Activated T-helper 17 cell treated with anti-CD3 and anti-CD28 coated beads, Interleukin-2, amount 50 U/mL, for 72 hours (primary cell): ENCODE measurements around the gene ASB3. TPM values are rescaled to one million over a fixed set of nuclear protein-coding genes. Genes with fewer than 3 reads are reported as not detected.
"Not testable (repeated sequence)": the region's sequence is repeated elsewhere in the genome, so short reads cannot be mapped to it uniquely, and the experiment has no call there.

Source experiments
- ATAC-seq: fragments of 150-1000 bp; cut with Tn5 transposase; replicated peaks from 2 replicates; pipeline ENCODE4 v1.10.0; 2021; ENCODE audit warnings: mild to moderate bottlenecking, moderate library complexity
- H3K27ac Mint-ChIP-seq: one replicate; pipeline ENCODE4 v1.8.0; 2022; ENCODE audit warnings: mixed read lengths
- H3K27me3 Mint-ChIP-seq: one replicate; pipeline ENCODE4 v1.8.0; 2022; ENCODE audit warnings: mixed read lengths
- H3K36me3 Mint-ChIP-seq: one replicate; pipeline ENCODE4 v1.8.0; 2022; ENCODE audit warnings: low read depth, mild to moderate bottlenecking, mixed read lengths
- H3K4me1 Mint-ChIP-seq: one replicate; pipeline ENCODE4 v1.8.0; 2022; ENCODE audit warnings: mixed read lengths
- H3K4me3 Mint-ChIP-seq: one replicate; pipeline ENCODE4 v1.8.0; 2022; ENCODE audit warnings: mild to moderate bottlenecking, mixed read lengths
- H3K9me3 Mint-ChIP-seq: one replicate; pipeline ENCODE4 v1.8.0; 2022; ENCODE audit warnings: mixed read lengths
- total RNA-seq, 2 donors: library from RNA; stranded (reverse); gene quantifications; one replicate each; pipeline ENCODE4 v1.2.3, GENCODE V29; 2022

Gene ASB3, protein sequence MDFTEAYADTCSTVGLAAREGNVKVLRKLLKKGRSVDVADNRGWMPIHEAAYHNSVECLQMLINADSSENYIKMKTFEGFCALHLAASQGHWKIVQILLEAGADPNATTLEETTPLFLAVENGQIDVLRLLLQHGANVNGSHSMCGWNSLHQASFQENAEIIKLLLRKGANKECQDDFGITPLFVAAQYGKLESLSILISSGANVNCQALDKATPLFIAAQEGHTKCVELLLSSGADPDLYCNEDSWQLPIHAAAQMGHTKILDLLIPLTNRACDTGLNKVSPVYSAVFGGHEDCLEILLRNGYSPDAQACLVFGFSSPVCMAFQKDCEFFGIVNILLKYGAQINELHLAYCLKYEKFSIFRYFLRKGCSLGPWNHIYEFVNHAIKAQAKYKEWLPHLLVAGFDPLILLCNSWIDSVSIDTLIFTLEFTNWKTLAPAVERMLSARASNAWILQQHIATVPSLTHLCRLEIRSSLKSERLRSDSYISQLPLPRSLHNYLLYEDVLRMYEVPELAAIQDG
- total RNA-seq = 10 to 100 TPM; 27.6 to 28.8 TPM

DNA sequence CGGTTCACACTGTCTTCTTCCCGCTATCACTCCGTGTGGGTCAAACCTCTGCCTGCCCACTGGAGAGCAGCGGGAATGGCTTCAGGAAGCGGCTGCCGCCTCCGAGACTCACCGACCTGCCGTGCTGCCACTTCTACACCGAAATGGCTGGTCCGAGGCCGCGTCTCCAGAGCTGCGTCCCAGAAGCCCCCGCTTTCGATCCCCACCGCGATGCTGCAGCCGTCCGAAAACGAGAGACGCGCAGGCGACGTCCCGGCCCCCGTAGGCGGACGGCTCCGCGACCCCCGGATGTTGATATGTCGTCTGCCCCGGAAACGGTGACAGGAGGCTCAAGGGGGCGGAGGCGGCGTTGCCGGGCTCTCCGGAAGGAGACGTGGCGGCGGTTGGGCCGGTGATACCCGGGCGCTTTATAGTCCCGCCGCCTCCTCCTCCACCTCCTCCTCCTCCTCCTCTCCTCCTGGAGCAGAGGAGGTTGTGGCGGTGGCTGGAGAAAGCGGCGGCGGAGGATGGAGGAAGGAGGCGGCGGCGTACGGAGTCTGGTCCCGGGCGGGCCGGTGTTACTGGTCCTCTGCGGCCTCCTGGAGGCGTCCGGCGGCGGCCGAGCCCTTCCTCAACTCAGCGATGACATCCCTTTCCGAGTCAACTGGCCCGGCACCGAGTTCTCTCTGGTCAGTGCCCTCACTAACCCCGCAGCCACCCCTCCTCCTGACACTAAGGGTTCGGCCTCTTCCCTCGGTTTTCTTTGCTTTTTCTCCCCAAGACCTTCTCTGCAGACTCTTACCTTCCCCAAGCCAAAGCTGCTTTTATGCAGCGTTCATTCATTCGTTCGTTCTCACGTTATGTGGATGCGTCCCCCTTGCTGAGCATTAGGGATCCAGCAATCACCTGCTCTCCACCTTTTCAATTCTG lies at the start of gene ASB3, which contains the start of gene ERLEC1:
TSS of gene ASB3 (minus strand) at position 249 of the 909 bp plus-strand sequence. CDS start 21,381 bp downstream, outside the sequence.
TSS of gene ERLEC1 (plus strand) at position 340 of the 909 bp plus-strand sequence. CDS start at position 507, 167 bp downstream.
- H3K36me3 Mint-ChIP-seq = peaks cover 32% of the 10 kb centered on the region
- H3K27ac Mint-ChIP-seq = peak within 1 kb of the TSS; percentile 92
- H3K27me3 Mint-ChIP-seq = no peaks in the 10 kb centered on the region
- no peaks in the 10 kb centered on the region for H3K9me3 Mint-ChIP-seq
- peaks cover 14% of the 10 kb centered on the region for H3K4me1 Mint-ChIP-seq
- H3K4me3 Mint-ChIP-seq = peak within 1 kb of the TSS; percentile 93
- peak; percentile 93 for ATAC-seq

DNA sequence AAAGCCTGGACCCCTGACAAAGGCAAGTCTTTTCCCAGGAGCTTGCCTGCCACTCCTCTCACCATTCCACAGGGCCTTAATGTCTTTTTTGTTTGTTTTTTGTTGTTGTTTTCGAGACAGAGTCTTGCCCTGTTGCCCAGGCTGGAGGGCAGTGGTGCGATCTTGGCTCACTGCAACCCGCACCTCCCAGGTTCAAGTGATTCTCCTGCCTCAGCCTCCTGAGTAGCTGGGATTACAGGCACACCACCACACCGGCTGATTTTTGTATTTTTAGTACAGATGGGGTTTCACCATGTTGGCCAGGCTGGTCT lies 43.2 kb upstream of the ASB3 start:
- not testable (repeated sequence) for H3K27ac Mint-ChIP-seq, H3K4me1 Mint-ChIP-seq, H3K9me3 Mint-ChIP-seq, H3K36me3 Mint-ChIP-seq, ATAC-seq, H3K27me3 Mint-ChIP-seq, H3K4me3 Mint-ChIP-seq

DNA sequence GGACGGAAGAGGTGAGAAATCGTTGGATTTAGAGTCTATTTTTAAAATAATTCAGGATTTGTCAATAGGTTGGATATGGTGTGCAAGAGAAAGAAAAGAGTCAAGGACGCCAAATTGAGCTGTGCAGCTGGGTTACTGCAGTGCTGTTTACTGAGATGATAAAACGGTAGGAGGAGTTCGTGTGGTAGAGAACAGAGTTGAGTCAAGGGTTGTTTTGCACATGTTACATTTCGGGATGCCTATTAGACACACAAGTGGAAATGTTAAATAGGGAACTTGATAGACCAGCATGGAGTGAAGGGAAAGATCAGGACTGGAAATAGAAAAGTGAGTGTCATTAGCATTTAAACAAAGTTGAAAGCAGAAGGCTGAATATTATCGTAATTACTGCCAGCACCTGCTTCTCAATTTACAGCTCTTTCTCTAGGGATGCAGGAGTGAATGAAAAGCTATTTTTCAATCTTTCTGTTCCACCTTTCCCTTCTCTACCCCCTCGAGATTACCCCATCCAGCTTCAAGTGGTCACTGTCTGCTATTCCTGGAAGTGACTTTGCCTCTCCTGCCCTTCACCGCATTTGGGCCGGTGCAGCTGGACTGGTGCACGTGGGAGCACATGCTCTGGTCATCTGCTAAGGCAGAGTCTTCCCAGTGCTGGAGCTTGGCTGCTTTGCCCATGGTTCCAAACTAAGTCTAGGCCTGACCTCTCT lies 42.7 kb upstream of the ASB3 start:
- peaks cover 6% of the 10 kb centered on the region for H3K9me3 Mint-ChIP-seq

DNA sequence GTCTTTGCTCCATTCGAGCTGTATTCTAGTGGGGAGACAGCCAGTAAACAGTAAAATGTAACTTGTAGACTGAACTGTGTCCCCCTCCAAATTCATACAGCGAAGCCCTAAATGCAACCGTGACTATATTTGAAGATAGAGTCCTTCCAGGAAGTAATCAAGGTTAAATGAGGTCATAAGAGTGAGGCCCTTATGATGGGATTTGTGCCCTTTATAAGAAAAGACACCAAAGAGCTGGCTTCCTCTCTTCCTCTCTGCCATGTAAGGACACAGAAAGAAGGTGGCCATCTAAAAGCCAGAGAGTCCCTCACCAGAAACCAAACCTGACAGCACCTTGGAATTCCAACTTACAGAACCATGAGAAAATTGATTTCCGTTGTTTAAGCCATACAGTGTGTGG lies 41.6 kb upstream of the ASB3 start:
- H3K36me3 Mint-ChIP-seq = peaks cover 2% of the 10 kb centered on the region
- no peak overlapping the region for H3K4me3 Mint-ChIP-seq

More for the DNA sequence above, 42.7 kb upstream of the ASB3 start:
- ATAC-seq = no peak
- H3K27ac Mint-ChIP-seq = no peak overlapping the region
- H3K4me3 Mint-ChIP-seq = no peak overlapping the region
- H3K27me3 Mint-ChIP-seq = no peaks in the 10 kb centered on the region
- H3K4me1 Mint-ChIP-seq = no peaks in the 10 kb centered on the region
- peaks cover 10% of the 10 kb centered on the region for H3K36me3 Mint-ChIP-seq

DNA sequence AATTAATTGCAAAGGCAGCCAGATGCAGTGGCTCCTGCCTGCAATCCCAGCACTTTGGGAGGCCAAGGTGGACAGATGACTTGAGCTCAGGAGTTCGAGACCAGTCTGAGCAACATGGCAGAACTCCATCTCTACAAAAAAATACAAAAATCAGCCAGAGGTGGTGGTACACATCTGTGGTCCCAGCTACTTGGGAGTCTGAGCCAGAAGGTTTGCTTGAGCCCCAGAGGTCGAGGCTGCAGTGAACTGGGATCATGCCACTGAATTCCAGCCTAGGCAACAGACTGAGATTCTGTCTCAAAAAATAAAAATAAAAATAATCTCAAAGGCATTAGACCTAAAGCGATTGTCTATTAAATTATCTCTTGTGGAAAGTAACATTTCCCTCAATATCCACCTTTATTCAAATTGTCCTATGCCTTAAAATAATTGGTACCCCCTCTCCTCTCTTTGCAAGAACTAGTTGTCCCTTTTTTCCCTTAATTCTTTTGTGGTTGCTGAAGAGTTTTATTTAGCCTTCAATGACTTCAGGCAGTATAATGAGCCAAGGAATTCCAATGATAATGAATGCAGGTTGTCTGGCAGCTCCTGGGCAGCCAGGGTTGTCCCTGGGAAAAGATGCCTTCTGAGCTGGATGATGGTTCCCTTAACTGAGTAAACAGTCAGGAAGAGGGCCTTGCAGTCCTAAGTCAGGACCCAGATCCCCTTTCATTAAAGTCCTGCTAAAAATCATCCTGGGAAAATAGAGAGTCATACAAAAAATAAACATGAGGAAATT lies 40.8 kb upstream of the ASB3 start:
- no peak for ATAC-seq
- Mint-ChIP-seq H3K4me3 (no peak overlapping the region), H3K9me3 (peaks cover 3% of the 10 kb centered on the region), H3K36me3 (no peaks in the 10 kb centered on the region), H3K4me1 (no peaks in the 10 kb centered on the region), H3K27ac (no peak overlapping the region), H3K27me3 (no peaks in the 10 kb centered on the region)

More for the DNA sequence above, 41.6 kb upstream of the ASB3 start:
- no peak for ATAC-seq
- peaks cover 3% of the 10 kb centered on the region for H3K9me3 Mint-ChIP-seq
- no peak overlapping the region for H3K27ac Mint-ChIP-seq
- H3K4me1 Mint-ChIP-seq = no peaks in the 10 kb centered on the region
- H3K27me3 Mint-ChIP-seq = no peaks in the 10 kb centered on the region

DNA sequence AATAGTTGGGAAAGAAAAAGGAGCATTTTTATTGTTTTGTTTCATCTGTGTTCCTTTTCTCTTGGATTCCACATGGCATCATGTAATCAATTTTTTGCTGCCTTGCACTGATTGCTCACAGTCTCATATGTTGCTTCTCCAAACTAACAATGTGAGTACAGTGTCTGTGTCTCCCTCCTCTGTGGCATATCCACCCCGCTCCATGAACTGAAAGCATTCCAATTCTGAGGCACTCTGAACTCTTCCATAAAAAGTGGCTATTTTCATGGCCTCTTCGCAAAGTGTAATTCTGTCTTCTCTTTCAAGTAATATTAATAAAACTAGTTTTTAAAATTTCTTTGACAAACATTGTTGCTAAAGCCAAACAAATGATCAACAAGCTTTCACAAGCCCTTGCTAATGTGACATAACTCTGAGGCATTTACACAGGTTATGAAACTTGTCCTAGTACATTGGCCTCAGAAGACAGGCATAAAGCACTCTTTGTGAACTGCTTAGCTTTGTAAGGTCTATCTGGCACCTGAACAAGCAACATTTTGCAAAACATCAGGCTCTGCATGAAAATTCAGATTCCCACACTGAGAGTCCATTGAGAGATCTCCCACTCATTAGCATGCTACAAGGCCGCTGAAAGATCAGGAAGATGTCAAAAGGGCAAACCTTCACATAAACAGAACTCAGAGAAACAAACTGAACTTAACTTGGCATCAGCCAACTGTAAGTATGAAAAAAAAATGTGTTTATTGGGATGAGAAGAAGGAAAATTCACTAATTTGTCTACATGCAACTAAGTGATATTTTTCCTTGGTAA lies 40.0 kb upstream of the ASB3 start:
- no peaks in the 10 kb centered on the region for H3K4me1 Mint-ChIP-seq

DNA sequence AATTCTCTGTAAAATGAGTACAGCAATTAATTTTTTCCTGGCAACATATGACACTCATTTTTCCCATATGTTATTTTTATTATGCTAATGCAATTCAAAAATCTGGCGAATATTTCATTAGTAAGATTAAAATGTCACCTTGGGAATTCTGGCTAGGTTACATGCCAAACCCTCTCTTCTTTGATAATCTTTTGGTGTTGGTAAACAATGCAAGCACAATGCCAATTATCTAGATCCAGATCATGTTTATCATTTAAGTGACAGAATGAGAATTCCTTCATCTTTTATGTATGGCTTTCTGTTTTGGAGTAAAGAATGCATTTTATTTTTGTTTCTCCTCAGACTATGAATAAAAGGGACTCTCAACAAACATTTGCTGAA lies 39.3 kb upstream of the ASB3 start:
- Mint-ChIP-seq H3K27me3 (no peaks in the 10 kb centered on the region), H3K9me3 (peaks cover 3% of the 10 kb centered on the region), H3K4me1 (no peaks in the 10 kb centered on the region), H3K36me3 (no peaks in the 10 kb centered on the region), H3K4me3 (no peak overlapping the region), H3K27ac (no peak overlapping the region)
- no peak for ATAC-seq

More for the DNA sequence above, 40.0 kb upstream of the ASB3 start:
- Mint-ChIP-seq H3K36me3 (no peaks in the 10 kb centered on the region), H3K9me3 (peaks cover 3% of the 10 kb centered on the region), H3K27ac (no peak overlapping the region), H3K4me3 (no peak overlapping the region), H3K27me3 (no peaks in the 10 kb centered on the region)
- no peak for ATAC-seq

DNA sequence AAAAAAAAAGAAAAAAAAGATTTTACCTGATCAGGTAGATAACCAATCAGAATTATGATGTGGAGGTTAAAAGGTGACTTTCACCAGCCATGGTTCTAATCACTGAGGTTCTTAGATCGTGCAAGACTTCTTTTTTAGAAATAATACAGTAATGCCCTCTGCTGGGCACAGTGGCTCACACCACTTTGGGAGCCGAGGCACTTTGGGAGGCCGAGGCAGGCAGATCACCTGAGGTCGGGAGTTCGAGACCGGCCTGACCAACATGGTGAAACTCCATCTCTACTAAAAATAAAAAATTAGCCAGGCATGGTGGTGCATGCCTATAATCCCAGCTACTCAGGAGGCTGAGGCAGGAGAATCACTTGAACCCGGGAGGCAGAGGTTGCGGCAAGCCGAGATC lies 36.9 kb upstream of the ASB3 start:
- H3K36me3 Mint-ChIP-seq = peaks cover 18% of the 10 kb centered on the region
- H3K4me3 Mint-ChIP-seq, H3K27ac Mint-ChIP-seq, ATAC-seq, H3K4me1 Mint-ChIP-seq, H3K9me3 Mint-ChIP-seq, H3K27me3 Mint-ChIP-seq: not testable (repeated sequence)

DNA sequence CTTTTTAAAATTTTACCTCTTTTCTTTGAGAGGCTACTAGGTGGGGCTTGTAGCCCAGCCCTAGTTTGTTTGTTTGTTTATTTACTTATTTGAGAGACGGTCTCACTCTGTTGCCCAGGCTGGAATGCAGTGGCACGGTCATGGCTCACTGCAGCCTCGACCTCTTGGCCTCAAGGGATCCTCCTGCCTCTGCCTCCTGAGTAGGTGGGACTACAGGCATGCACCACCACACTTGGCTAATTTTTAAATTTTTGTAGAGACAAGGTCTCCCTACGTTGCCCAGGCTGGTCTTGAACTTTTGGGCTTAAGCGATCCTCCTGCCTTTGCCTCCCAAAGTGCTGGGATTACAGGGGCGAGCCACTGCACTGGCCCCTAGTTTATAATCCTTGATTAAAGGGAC lies 35.1 kb upstream of the ASB3 start:
- ATAC-seq = no peak
- Mint-ChIP-seq H3K36me3 (peaks cover 34% of the 10 kb centered on the region), H3K27ac (no peak overlapping the region), H3K4me1 (no peaks in the 10 kb centered on the region), H3K9me3 (no peaks in the 10 kb centered on the region), H3K27me3 (no peaks in the 10 kb centered on the region), H3K4me3 (no peak overlapping the region)

DNA sequence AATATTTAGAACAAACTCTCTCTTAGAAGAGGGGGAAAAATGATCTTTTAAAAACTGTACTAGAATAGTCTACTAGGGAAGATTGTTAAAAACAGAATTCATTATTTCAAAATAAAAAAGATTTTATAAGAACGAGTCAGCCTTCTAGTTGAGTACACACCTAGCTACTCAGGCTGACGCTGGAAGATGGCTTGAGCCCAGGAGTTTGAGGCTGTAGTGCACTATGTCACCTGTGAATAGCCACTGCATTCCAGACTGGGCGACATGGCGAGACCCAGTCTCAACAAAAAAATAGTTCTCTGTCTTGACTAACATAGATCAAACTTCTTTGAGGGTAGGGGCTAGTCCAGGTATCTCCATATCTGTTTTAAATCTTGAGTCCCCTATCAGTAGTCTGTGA lies 34.0 kb upstream of the ASB3 start:
- ATAC-seq = no peak
- Mint-ChIP-seq H3K27ac (no peak overlapping the region), H3K27me3 (no peaks in the 10 kb centered on the region), H3K4me1 (no peaks in the 10 kb centered on the region), H3K4me3 (no peak overlapping the region), H3K36me3 (peaks cover 45% of the 10 kb centered on the region), H3K9me3 (no peaks in the 10 kb centered on the region)

DNA sequence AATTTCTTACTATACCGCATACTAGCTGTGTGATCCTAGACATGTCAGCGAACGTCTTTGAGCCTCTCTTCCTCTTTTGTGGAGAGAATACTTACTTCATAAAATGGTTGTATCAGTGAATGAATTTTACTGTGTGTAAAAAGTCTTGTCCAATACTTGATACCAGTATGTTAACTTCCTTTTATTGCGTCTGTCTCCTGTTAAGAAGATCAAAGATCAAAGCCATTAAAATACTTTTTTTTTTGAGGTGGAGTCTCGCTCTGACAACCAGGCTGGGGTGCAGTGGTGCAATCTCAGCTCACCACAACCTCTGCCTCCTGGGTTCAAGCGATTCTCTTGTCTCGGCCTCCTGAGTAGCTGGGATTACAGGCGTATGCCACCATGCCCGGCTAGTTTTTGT lies 33.3 kb upstream of the ASB3 start:
- H3K9me3 Mint-ChIP-seq = no peaks in the 10 kb centered on the region
- peaks cover 51% of the 10 kb centered on the region for H3K36me3 Mint-ChIP-seq
- no peaks in the 10 kb centered on the region for H3K27me3 Mint-ChIP-seq
- H3K4me3 Mint-ChIP-seq = no peak overlapping the region
- H3K27ac Mint-ChIP-seq = no peak overlapping the region
- ATAC-seq = no peak
- H3K4me1 Mint-ChIP-seq = no peaks in the 10 kb centered on the region

DNA sequence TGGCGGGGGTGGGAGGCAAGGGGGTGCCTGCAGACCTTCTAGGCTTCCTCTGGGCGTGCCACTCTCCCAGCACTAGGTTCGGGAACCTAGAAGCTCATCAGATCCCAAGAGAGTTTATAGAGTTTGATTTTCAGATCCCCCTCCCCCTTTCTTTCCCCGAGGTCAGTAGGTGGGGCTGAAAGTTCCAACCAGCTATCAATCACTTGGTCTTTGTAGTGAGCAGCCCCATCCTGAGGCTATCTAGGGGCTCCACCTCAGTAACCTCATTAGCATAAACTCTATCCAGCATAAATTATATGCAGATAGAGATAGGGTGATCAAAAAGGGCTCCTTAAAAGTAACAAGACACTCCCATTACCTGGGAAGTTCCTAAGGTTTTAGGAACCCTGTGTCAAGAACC lies 32.9 kb upstream of the ASB3 start:
- no peak for ATAC-seq

DNA sequence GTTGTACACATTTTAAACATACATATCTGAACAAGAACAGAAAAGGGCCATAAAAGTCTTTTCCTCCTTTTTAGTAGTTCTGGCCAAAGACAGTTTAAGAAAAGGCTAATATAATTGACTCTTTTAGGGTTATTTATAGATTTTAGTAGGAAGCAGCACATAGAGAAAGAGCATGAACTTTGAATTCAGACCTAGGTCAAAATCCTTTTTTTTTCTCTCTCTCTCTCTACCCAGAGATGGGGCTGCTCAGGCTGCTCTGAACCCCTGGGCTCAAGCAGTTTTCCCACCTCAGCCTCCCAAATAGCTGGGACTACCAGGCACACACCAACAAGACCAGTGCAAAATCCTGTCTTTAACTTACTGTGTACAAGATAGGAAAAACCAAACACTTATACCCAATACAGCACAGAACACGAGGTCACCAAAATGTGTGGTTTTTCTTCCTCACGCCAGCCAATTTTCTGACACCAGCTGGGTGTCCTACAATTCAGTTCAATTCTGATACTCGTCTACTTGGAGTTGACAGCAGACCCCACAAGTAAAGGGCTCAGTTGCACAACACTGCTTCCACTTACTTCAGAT lies 32.2 kb upstream of the ASB3 start:
- Mint-ChIP-seq H3K9me3 (no peaks in the 10 kb centered on the region), H3K27ac (no peak overlapping the region), H3K4me3 (no peak overlapping the region), H3K36me3 (peaks cover 62% of the 10 kb centered on the region), H3K4me1 (no peaks in the 10 kb centered on the region), H3K27me3 (no peaks in the 10 kb centered on the region)
- ATAC-seq = no peak

More for the DNA sequence above, 32.9 kb upstream of the ASB3 start:
- H3K27me3 Mint-ChIP-seq = no peaks in the 10 kb centered on the region
- no peak overlapping the region for H3K4me3 Mint-ChIP-seq
- no peak overlapping the region for H3K27ac Mint-ChIP-seq
- H3K9me3 Mint-ChIP-seq = no peaks in the 10 kb centered on the region
- H3K4me1 Mint-ChIP-seq = no peaks in the 10 kb centered on the region
- H3K36me3 Mint-ChIP-seq = peaks cover 56% of the 10 kb centered on the region
